Activated T-cell treated with anti-CD3 and anti-CD28 coated beads, Interleukin-2, amount 50 U/mL, for 1 hour (primary cell): Measurements from ENCODE around the gene CTDSP2.
"Not testable (repeated sequence)": the region's sequence is repeated elsewhere in the genome, so short reads cannot be mapped to it uniquely, and the experiment has no call there.

Experiments
- DNase-seq: peaks from one replicate; pipeline ENCODE4 v3.0.0-alpha.2; 2020

CTDSP2 gene, protein sequence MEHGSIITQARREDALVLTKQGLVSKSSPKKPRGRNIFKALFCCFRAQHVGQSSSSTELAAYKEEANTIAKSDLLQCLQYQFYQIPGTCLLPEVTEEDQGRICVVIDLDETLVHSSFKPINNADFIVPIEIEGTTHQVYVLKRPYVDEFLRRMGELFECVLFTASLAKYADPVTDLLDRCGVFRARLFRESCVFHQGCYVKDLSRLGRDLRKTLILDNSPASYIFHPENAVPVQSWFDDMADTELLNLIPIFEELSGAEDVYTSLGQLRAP

DNA sequence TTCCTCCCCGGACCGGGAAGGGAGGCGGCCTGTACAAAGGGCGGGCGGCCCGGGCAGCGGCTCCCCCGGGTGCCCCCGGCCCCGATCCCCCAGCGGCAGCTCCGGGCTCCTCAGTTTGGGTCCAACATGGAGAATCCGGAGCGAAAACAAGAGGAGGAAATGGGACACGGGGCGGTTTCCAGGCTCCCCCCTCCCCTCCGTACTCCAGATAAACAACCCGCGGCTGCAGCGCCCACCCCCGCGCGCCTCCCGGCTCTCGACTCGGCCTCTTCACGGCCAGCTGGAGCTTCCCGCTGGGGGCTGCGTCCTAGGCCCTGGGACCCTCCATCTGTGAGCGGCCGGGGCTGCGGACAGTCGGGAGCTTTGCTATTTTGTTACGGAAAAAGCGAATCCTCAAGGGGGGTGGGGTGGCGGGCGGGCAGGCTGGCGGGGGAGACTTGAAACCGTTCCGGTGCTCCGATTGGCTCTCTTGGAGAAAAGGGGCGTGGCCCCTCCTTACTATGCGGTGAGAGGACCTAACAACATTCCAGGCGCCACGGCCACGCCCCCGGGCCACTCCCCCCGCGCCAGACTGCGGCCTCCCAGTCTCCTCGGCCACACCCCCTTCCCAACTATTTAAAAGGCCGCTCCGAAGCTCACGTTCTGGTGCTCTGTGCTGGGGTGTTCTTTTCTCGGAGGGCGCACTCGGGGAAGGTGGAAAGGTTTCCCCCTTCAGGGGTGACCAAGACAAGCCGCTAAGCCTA lies at the start of gene CTDSP2:
CTDSP2 (minus strand) TSS at position 153 of the 743 bp plus-strand sequence. CDS start 294 bp downstream, outside the sequence.
- peak; percentile 90 for DNase-seq

DNA sequence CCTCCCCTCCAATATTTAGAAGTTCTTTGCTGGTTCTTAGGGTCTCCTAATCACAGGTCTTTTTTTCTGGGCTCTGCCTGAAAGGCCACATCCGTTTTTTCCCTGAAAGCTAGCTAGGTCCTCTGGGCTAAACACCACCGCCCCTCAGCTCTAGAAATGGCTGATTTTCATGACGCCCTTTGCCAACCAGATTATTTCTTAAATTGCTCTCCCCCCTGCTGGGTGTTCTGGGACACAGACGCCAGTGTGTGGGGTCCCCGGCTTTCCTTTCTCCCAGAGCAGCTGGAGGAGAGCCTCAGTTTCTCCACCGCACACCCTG lies 49.5 kb upstream of the CTDSP2 start:
- DNase-seq, result no peak

DNA sequence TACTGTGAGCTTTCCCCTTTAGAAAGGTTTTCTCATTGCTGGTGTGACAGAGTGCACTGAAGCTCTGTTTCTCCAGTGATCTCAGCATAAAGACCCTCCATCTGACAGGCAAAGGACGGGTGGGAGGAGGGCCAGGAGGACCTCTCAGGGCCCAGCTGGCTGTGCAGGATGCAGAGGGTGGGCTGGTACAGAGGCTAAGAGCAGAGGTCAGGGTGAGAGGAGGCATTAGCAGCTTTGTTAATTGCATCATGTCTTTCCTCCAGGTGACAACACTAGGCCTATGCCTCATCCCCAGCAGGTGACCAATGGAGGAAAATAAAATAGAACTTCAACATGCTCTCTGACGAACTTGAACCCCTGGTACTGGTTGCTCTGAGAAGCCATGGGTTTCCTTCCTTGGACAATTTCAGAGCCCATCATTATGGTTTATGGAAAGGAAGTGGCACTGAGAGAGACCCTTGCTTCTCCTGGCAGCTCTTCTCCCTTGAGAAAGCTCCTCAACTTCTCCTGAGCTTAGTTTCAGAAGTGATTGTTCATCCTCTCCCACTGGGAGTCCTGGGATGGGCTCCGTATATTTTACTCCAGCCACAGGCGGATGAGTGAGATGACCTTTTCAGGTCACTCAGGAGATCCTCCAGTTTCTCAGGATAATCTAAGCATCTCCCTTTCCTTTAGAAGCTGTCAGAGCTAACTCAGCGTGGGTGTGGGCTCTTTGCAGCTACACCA lies 49.0 kb upstream of the CTDSP2 start:
- DNase-seq, result no peak

DNA sequence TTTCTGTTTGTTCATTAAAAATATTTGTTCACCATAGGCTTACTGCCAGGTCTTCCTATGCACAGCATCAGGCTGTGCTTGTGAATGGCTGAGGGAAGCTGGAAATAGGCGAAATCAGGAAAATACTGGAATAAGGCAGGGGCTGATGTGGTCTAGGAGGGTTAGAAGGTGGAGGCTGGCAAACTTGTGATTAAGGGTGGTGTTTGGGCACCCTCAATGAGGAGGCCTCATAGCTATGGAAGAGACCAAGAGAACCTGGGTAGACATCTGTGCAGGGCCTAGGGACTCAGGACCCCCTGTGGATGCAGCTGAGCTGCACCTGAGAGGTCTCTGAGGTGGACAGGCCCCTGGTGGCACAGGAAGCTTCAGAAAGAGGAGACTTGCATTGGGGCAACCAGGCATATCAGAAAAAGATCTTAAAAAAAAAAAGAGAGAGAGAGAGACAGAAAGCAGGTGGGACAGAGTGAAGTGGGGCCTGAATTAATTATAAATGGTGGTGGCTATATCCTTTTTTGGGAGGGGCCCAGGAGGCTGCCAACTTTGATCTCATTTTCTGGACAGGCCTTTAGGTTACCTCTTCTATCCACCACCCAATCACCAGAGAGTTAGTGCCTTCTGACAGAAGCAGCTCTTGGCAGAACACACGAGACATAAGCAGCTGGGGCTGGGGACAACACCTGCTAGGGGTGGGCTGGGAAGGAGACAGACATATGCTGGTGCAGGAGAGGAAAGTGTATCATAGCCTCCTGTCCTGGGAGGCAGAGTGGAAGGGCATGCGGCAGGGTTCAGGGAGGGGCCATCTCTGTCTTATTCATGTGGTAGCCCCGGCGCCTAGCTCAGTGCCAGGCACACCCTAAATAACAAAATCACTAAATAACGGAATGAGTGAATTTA lies 48.1 kb upstream of the CTDSP2 start:
- no peak for DNase-seq

DNA sequence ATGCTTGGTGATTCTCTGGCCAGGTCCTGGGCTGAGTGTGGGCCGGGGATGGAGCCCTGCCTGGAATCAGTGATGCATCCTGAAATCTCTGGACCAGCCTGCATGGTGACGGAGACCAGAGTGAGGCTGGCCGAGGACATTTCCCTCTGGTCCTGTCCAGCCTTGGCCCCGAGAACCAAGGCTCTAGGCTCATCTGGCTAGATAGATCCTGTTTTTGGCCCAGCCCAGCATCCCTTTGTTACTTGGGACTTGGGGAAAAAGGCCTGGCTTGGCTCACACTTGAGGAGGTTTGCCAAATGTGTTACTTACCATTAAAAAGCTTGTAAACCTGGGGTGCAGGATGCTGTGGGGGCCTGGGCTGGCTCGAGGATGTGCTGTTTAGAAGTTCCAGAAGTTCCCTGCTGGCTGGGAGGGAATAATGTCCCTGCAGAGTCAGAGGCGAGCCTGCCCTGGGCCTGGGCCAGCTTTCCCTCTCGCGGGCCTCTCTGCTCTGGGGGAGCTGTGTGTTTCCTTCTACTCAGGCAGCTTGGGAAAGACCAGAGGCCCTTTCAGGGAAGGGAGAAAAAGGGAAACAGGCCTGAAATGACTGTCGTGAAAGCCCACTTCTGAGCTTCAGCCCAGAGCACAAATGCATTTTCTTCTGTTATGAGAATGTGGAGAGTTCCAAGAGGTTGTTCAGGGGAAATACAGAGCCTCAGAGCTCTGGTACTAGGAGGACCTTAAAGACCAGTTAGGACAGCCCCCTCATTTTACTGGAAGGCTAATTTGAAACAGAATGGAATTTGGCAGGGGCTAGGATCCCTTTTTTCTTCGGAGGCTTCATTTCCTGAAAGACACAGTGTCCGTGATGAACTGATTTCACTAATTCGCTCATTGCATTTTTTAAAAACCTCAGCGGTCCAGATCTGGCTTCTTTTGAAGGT lies 47.2 kb upstream of the CTDSP2 start:
- DNase-seq, result no peak

DNA sequence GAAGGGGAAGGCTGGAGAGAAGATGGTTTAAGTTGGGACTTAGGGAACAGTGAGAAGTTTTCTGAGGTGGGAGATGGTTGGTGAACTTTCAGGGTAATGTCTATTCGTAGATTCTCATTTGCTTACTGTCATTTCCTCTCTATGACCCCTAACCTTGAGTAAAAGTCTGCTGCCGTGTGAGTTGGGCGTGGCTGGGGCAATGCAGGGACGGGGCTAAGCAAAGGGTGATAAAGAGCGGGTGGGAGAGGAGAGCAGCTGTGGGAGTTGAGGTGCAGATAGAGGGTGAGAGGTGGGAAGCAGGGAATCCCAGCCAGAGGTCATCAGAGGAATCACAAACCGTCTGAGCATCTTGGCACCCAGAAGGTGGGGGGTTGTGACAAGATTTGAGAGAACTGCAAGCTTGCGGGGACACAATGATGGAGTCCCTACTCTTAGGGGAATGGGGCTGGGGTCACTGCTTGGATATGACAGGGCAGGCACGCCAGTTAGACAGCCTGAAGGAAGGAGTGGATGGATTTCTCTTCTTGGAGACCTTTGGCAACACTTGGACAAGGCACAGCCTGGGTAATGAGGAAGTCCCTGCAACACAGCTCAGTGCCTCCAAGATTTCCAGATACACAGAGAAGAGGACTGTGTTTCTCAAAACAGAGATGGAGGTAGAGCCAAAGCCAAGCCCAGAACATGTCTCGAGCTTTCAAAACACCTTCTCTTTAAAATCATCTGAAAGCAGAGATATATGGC lies 45.9 kb upstream of the CTDSP2 start:
- no peak for DNase-seq

DNA sequence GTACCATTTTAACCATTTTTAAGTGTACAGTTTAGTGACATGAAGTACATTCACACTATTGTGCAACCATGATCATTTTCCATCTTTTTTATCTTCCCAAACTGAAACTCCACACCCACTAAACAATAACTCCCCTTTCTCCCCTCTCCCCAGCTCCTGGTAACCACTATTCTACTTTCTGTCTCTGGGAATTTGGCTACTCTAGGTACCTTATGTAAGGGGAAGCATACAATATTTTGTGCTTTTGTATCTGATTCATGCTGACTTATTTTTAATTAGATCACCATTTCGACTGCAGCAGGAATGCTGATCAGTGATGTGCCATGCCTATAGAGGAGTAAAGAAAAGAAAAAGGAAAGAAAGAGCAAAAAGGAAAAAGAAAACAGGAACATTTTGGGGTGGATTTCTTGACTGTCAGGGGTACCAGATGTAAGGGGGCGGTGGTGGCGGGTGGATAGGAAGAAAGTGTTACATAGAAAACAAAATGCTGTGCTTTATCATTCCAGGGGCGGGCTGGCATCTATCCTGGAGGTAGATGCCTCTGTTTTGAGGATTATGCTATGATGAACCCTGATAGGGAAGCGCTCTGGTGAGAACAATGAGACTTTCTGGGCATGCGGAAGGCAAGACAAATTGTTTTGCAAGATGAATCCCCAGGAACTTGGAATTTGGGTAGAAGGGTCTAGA lies 45.2 kb upstream of the CTDSP2 start:
- no peak for DNase-seq

DNA sequence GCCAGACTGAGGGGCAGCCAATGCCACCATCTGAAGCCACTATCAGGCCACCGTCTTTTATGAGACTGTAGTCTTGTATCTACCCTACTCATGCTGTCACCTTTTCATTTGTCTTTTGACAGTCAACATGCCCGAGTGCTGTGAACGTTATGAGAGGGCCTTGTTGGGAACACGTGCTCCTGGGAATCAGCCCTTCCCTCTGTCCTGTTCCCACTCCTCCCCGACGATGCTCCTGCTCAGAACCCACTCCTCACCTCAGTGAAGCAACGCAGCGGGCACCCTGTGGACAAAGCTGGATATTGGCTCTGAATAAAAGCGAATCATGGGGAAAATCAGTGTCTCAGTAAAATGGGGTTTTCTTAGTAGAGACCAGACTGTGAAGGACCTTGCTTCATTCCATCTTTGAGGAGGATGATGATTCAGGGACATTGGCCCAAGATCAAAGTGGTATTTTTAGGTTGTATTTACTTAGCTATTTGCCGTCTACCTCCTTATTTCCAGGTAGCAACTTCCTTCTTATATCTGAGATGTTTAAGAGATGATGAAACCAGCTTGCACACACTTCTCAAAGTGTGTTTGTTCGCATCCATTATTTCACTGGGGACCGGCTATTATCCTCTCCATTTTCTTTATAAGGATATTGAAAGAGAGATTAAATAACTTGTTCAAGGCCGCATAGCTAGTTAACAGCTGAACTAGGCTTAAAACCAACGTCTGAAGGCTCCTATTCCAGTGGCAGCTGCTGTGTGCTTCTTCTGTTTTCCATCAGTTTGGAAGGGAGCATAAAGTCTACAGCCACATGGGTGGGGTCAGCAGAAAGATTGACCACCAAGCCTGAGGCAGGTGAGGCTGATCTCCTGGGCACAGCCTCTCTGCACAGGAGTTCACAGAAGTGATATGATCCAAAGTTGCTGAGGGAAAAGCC lies 43.9 kb upstream of the CTDSP2 start:
- no peak for DNase-seq

DNA sequence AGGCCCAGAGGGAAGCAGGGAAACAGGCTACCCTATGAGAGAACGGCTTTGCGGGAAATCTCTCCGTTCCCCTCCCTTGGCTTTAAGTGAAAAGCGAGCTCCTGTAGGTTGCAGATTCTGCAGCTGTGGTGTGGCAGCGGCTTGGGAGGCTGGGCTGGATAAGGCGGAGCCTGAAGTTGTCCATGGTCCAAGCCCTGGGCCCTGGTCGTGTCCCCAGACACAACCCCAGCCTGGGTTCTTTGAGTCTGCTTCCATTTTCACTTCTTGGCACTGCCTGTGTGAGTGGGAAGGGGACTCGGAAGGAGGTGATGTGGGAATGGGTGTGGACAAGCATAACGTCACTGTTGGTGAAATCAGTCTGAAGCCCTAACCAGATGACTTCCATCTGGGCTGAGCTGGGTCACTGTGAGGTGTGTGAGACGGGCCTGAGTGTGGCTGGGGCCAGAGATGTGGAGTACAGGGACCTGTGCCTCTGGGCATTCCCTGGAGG lies 43.0 kb upstream of the CTDSP2 start:
- DNase-seq, result no peak

DNA sequence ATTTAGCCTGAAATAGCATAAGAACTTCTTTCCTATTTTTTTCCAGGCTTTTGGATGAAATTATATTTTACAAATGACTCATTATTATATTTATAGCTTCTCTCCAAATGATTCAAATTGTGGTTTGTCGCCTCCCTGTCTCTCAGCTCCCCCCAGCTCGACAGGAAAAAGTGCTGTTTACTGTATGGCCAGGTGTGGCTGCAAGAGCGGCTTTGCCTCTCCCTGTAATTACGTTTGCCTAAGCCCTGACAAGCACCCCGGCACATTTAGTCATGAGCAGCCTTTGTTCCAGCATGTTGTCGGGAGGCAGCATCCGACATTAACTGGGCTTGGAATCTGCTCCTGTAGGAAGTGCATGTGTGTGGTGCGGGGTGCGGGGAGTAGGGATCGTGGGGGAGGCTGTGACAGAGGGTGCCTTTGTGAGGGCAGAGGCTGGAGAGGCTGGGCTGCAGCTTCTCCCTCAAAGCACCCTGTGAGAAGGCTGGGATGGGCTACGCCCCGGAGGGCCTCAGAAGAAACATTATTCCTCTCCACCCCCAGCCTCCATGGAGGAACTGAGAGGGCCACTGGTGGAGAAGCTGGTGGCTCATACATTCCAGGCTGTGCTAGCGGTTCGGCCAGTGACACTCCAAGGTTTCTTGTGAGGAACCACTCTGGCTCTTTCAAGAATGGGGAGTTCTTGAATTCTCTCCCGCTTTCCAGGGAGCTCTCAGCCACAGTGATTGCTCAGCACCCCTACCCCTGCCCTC lies 42.1 kb upstream of the CTDSP2 start:
- DNase-seq, result peak; percentile 29

DNA sequence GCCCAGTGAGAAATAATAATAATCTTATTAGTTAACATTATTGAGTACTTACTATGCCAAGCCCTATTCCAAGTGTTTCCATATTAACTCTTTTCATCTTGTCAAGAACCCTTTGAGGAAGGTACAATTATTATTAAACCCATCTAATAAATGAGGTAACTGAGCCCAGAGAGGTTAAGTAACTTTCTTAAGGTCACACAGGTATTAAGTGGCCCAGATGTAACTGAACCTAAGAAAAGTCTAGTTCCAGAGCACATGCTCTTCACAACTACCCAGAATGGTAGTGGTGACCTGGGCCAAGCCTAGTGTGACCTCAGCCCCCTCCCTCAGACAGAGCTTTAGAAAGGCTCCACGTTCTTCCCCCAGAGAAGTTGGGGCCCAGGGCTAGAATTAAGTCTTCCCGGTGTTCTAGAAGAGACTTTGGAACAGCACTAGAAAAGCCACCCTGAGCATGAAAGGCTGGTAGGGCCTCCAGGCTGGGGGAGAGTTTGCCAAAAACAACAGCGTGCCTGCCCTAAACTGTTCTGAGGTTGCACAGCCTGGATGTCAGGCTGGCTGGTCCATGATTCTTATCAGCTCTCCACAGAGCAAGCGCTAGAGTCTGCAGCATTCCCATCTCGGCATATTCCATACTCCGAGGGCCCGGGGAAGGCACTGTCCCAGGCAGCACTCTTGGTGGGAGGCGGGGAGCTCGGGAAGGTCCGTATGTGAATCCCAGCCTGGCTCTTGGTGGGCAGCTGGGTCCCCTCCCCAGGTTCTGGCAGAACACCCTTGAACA lies 41.3 kb upstream of the CTDSP2 start:
- DNase-seq, result no peak

DNA sequence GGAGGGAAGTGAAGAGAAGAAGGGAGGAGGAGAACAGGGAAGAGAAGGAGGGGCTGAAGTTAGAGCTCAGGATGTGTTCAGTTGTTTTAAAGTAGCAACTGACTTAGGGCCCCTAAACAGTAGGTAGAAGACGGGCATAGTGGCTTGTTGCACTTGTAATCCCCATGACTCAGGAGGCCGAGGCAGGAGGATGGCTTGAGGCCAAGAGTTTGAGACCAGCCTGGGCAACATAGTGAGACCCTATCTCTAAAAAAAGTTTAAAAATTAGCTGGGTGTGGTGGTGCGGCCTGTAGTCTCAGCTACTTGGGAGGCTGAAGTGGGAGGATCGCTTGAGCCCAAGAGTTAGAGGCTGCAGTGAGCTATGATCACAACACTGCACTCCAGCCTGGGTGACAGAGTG lies 40.4 kb upstream of the CTDSP2 start:
- not testable (repeated sequence) for DNase-seq

DNA sequence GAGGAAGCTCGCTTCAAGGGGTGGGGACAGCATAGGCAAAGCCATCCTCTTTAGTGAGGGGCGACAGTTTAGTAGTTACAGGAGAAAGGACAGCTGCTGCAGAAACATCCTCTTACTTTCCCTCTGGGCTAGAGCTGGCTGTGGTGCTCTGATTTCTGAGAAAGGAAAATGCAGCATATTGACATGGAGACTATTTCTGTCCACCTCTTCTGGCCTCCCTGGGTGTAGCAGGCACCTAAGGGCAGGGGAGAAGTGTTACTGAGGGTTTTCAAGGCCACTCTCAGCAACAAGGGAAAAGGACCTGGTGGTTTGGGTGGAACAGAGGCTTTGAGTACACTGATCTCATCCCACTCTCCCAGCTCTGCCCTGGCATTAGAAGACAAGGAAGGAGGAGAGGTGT lies 40.0 kb upstream of the CTDSP2 start:
- DNase-seq, result no peak

DNA sequence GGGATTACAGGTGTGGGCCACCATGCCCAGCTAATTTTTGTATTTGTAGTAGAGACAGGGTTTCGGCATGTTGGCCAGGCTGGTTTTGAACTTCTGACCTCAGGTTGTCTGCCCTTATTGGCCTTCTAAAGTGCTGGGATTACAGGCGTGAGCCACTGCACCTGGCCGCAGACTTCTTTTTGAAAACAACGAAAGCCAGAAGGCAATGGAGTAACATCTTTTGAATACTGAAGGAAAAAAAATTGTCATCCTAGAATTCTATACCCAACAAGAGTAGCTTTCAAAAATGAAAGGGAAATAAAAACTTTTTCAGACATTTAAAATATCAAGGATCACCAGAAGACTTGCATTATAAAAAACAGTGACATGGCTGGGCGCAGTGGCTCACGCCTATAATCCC lies 38.7 kb upstream of the CTDSP2 start:
- no peak for DNase-seq

DNA sequence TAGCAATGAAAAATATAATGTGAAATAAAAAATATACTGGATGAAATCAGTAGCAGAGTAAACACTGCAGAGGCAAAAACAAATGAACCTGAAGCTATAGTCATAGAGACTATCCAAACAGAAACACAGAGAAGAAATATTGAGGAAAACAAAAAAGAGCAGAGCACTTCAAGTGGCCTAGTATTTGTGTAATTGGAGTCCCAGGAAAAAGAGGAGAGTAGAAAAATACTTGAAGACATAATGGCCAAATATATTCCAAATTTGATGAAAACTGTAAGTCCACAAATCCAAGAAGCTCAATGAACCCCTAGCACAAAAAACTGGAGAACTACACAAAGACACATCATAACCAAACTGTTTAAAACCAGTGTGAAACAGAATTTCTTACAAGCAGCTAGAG lies 37.2 kb upstream of the CTDSP2 start:
- DNase-seq, result no peak

DNA sequence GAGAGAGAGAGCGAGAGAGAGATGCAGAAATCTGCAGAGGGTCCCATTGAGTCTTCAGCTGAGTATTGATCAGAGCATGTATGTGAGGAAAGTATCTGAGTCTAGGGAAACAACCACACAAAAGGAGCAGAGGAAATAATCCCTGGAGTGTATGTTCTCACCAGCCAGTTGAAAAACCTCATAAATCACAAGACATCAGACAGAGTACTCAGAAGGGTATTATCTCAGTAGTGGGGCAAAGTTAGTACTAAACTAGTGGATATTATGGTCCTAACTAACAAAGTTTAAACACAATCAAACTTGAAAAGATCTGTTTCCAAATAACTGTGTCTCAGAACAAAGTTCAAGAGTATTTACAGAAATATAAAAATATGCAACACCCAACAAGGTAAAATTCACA lies 36.5 kb upstream of the CTDSP2 start:
- no peak for DNase-seq

DNA sequence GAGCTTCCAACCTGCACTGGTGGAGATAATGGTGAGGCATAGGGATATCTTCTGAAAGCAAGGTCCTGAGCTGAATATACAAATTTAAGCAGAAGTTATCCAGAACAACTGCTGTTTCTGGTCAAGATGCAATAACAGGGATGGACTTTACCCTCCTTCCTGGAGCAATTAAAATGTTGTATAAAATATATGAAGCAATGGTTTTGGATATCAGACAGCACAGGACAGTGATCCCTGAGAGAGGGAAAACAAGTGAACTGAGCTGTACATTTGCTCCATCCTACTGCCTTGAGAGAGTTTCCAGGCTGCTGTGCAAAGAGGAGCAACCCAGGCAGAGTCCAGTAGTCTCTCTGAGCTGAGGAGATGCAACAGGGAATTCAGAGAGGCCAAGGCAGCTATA lies 36.0 kb upstream of the CTDSP2 start:
- DNase-seq, result no peak

DNA sequence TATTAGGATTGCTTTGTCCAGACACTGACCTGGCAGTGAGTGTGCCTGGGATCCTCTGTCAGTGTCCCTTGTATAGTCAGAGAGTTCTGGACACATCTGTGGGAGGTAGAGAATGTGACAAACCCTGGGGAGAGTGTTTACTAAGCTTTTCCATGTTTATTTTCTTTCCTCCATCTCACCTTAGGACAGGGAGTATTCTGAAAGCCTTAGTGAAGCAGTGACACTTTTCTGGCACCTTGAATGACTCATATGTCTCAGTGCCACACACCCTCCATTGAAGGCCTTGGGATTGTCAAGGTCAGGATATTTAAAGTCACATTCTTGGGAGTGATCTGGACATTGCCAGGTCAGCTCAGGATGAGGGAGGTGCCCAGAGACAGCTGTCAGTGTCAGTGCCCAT lies 34.9 kb upstream of the CTDSP2 start:
- no peak for DNase-seq
